ENCODE results near the gene GRM1.

- TF ChIP-seq, protein P1, sequence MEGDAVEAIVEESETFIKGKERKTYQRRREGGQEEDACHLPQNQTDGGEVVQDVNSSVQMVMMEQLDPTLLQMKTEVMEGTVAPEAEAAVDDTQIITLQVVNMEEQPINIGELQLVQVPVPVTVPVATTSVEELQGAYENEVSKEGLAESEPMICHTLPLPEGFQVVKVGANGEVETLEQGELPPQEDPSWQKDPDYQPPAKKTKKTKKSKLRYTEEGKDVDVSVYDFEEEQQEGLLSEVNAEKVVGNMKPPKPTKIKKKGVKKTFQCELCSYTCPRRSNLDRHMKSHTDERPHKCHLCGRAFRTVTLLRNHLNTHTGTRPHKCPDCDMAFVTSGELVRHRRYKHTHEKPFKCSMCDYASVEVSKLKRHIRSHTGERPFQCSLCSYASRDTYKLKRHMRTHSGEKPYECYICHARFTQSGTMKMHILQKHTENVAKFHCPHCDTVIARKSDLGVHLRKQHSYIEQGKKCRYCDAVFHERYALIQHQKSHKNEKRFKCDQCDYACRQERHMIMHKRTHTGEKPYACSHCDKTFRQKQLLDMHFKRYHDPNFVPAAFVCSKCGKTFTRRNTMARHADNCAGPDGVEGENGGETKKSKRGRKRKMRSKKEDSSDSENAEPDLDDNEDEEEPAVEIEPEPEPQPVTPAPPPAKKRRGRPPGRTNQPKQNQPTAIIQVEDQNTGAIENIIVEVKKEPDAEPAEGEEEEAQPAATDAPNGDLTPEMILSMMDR (IDR thresholded peaks at IDR 0.05), result no peak
- no peak for TF ChIP-seq POLR2AphosphoS5 (IDR thresholded peaks at IDR 0.05)
These were observed 14.6 kb upstream of the GRM1 start for GRCh38 chr6:146014233-146014632.
